ENCODE data around the gene CEPT1. TPM values are rescaled to one million over a fixed set of nuclear protein-coding genes. Genes with fewer than 3 reads are reported as not detected.

CEPT1 gene
- total and polyA plus RNA-seq, 10 of the 15 experiments (the other 5 are each of a cell fraction or from before 2014, with no cell fraction given), result 29.4 to 77.9 (median 54.8) TPM

DNA sequence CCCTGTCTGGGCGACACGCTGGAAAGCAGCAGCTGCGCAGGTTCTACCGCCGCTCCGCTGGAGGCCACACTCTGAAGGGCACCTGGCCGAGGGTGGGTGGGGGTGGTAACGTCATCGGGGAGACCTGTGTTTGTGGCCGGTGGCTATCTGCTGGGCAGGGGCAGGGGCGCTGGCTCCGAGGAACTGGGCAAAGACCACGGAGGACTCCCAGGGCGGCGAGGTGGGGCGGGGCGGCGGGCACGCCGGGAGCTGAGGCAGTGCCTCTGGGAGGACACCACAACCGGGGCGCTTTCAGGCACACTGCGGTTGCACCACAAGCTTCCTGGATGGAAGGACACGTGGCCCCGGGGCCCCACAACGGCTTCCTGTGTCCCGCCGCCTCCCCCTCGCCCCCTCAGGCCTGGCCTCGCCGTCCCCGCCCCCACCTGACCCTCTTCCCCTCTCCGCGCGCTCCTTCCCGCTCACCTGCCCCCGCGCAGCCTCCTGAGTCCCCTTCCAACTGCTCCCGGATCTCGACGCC, 63.7 kb downstream of the CEPT1 start (continued):
- TF ChIP-seq, protein P1, sequence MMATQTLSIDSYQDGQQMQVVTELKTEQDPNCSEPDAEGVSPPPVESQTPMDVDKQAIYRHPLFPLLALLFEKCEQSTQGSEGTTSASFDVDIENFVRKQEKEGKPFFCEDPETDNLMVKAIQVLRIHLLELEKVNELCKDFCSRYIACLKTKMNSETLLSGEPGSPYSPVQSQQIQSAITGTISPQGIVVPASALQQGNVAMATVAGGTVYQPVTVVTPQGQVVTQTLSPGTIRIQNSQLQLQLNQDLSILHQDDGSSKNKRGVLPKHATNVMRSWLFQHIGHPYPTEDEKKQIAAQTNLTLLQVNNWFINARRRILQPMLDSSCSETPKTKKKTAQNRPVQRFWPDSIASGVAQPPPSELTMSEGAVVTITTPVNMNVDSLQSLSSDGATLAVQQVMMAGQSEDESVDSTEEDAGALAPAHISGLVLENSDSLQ (IDR thresholded peaks at IDR 0.05), result no peak
- TF ChIP-seq, protein P2, sequence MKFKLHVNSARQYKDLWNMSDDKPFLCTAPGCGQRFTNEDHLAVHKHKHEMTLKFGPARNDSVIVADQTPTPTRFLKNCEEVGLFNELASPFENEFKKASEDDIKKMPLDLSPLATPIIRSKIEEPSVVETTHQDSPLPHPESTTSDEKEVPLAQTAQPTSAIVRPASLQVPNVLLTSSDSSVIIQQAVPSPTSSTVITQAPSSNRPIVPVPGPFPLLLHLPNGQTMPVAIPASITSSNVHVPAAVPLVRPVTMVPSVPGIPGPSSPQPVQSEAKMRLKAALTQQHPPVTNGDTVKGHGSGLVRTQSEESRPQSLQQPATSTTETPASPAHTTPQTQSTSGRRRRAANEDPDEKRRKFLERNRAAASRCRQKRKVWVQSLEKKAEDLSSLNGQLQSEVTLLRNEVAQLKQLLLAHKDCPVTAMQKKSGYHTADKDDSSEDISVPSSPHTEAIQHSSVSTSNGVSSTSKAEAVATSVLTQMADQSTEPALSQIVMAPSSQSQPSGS (IDR thresholded peaks at IDR 0.05; ENCODE audit: low read length), result no peak
- TF ChIP-seq, protein P3, sequence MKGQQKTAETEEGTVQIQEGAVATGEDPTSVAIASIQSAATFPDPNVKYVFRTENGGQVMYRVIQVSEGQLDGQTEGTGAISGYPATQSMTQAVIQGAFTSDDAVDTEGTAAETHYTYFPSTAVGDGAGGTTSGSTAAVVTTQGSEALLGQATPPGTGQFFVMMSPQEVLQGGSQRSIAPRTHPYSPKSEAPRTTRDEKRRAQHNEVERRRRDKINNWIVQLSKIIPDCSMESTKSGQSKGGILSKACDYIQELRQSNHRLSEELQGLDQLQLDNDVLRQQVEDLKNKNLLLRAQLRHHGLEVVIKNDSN (IDR thresholded peaks at IDR 0.05; ENCODE audit: borderline replicate concordance, extremely low read length, insufficient read depth, low read depth, low read length), result peak; percentile 84
- TF ChIP-seq HDAC6 (IDR thresholded peaks at IDR 0.05; ENCODE audit: unreplicated experiment) (no peak), RAD51 (IDR thresholded peaks at IDR 0.05) (peak; percentile 51; the same call in 1 of the 2 replicates), TBL1XR1 (IDR thresholded peaks at IDR 0.05; ENCODE audit: low read depth, low read length) (peak; percentile 76), TARDBP (IDR thresholded peaks at IDR 0.05; ENCODE audit: borderline replicate concordance) (peak; percentile 14; the same call in 1 of the 2 replicates), PAX5 (IDR thresholded peaks at IDR 0.05; ENCODE audit: borderline replicate concordance, low read depth, low read length) (peak; percentile 84; the same call in 1 of the 2 replicates), BCL11A (IDR thresholded peaks at IDR 0.05; ENCODE audit: low read depth, low read length) (peak; percentile 63; the same call in 1 of the 2 replicates), TCF12 (IDR thresholded peaks at IDR 0.05; ENCODE audit: low read depth, low read length) (peak; percentile 74), EGR1 (IDR thresholded peaks at IDR 0.05; ENCODE audit: borderline replicate concordance in 1 of 2, low read depth in 2 of 2, low read length in 2 of 2) (peak; percentile 15 to 98), ZNF622 (IDR thresholded peaks at IDR 0.05) (no peak), NRF1 (conservative IDR thresholded peaks at IDR 0.05; ENCODE audit: low read depth, low read length) (0 out of 2 replicates have a peak, but pooled peaks have one; percentile 20), SMAD1 (IDR thresholded peaks at IDR 0.05; ENCODE audit: low read depth, partially characterized antibody) (peak; percentile 44), NR2C1 (IDR thresholded peaks at IDR 0.05) (no peak), CBFB (IDR thresholded peaks at IDR 0.05; ENCODE audit: low read depth) (peak; percentile 92), MXI1 (IDR thresholded peaks at IDR 0.05; ENCODE audit: low read depth, low read length) (peak; percentile 45; the same call in 1 of the 2 replicates), IKZF2 (IDR thresholded peaks at IDR 0.05) (peak; percentile 98 to 99), RAD21 (IDR thresholded peaks at IDR 0.05; ENCODE audit: insufficient read depth, low read depth, low read length) (0 out of 2 replicates have a peak, but pooled peaks have one; percentile 2), STAT1 (conservative IDR thresholded peaks at IDR 0.05) (no peak)
- TF ChIP-seq, protein P4, sequence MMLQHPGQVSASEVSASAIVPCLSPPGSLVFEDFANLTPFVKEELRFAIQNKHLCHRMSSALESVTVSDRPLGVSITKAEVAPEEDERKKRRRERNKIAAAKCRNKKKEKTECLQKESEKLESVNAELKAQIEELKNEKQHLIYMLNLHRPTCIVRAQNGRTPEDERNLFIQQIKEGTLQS (IDR thresholded peaks at IDR 0.05; ENCODE audit: borderline replicate concordance, extremely low read depth, low read depth, low read length), result peak; percentile 55; the same call in 1 of the 2 replicates
- TF ChIP-seq, protein P5, sequence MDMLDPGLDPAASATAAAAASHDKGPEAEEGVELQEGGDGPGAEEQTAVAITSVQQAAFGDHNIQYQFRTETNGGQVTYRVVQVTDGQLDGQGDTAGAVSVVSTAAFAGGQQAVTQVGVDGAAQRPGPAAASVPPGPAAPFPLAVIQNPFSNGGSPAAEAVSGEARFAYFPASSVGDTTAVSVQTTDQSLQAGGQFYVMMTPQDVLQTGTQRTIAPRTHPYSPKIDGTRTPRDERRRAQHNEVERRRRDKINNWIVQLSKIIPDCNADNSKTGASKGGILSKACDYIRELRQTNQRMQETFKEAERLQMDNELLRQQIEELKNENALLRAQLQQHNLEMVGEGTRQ (IDR thresholded peaks at IDR 0.05; ENCODE audit: borderline replicate concordance, low read depth, low read length), result peak; percentile 65
- TF ChIP-seq, protein P6, sequence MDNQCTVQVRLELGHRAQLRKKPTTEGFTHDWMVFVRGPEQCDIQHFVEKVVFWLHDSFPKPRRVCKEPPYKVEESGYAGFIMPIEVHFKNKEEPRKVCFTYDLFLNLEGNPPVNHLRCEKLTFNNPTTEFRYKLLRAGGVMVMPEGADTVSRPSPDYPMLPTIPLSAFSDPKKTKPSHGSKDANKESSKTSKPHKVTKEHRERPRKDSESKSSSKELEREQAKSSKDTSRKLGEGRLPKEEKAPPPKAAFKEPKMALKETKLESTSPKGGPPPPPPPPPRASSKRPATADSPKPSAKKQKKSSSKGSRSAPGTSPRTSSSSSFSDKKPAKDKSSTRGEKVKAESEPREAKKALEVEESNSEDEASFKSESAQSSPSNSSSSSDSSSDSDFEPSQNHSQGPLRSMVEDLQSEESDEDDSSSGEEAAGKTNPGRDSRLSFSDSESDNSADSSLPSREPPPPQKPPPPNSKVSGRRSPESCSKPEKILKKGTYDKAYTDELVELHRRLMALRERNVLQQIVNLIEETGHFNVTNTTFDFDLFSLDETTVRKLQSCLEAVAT (IDR thresholded peaks at IDR 0.05), result peak; percentile 75

All from GM12878 (cell line).